PC-9 (cell line): Measurements from ENCODE around the gene INPP5A. TPM values are rescaled to one million over a fixed set of nuclear protein-coding genes. Genes with fewer than 3 reads are reported as not detected.

Experiments used
- BruUV-seq: library from RNA; stranded (reverse); fragments of 400-500 nt; replicated peaks from 2 replicates; lab custom pipeline; 2021; lab: Mats Ljungman, UMichigan
- CTCF ChIA-PET: fragments of 300-600 bp; sonication (Branson Sonifier 250); formaldehyde crosslinking; loops from one replicate; lab custom pipeline; 2022; ENCODE audit warnings: antibody characterized with exemption; lab: Charles Lee
- POLR2A ChIA-PET: fragments of 300-600 bp; sonication (Branson Sonifier 250); formaldehyde crosslinking; loops from one replicate; lab custom pipeline; 2022; ENCODE audit warnings: antibody characterized with exemption; ENCODE audit not compliant: unreplicated experiment; lab: Charles Lee
- DNase-seq, 2 experiments: peaks; one replicate each; pipeline versions ENCODE4 v3.0.0 to v3.0.0-alpha.2; 2015 to 2022; ENCODE audit warnings: mixed read lengths in 1 of 2
- H2AFZ ChIP-seq: fragments of 200-600 bp; sonication (generic); 2 replicates; pipeline ENCODE4 v1.8.1; 2017; ENCODE audit warnings: antibody characterized with exemption
- H3F3A ChIP-seq: fragments of 200-600 bp; sonication (generic); 2 replicates; pipeline ENCODE4 v1.8.1; 2017; ENCODE audit warnings: antibody characterized with exemption, mild to moderate bottlenecking, low read depth; ENCODE audit not compliant: insufficient read depth
- H3K27ac ChIP-seq: fragments of 200-600 bp; sonication (generic); 2 replicates; pipeline ENCODE4 v1.6.1; 2016; ENCODE audit warnings: mixed run types
- H3K27me3 ChIP-seq: fragments of 200-600 bp; sonication (generic); 2 replicates; pipeline ENCODE4 v1.6.1; 2016; ENCODE audit warnings: low read depth, mixed run types; ENCODE audit not compliant: insufficient read depth
- H3K36me3 ChIP-seq: fragments of 200-600 bp; sonication (generic); 2 replicates; pipeline ENCODE4 v1.6.1; 2016; ENCODE audit warnings: low read depth, mixed run types
- H3K4me1 ChIP-seq: fragments of 200-600 bp; sonication (generic); replicated peaks from 2 replicates; pipeline ENCODE4 v1.6.1; 2016; ENCODE audit warnings: mixed run types; ENCODE audit not compliant: insufficient read depth
- H3K4me2 ChIP-seq: fragments of 200-600 bp; sonication (generic); 2 replicates; pipeline ENCODE4 v1.6.1; 2017; ENCODE audit warnings: mixed run types
- H3K4me3 ChIP-seq: fragments of 200-600 bp; sonication (generic); 2 replicates; pipeline ENCODE4 v1.6.1; 2016; ENCODE audit warnings: mixed run types
- H3K79me2 ChIP-seq: fragments of 200-600 bp; sonication (generic); 2 replicates; pipeline ENCODE4 v1.6.1; 2017; ENCODE audit warnings: low read depth, mixed run types
- H3K9me2 ChIP-seq: fragments of 200-600 bp; sonication (generic); 2 replicates; pipeline ENCODE4 v1.8.1; 2017; ENCODE audit warnings: mild to moderate bottlenecking; ENCODE audit not compliant: insufficient read depth
- H3K9me3 ChIP-seq: fragments of 200-600 bp; sonication (generic); 2 replicates; pipeline ENCODE4 v1.8.1; 2016; ENCODE audit warnings: low read depth; ENCODE audit not compliant: insufficient read depth
- H4K20me1 ChIP-seq: fragments of 200-600 bp; sonication (generic); 2 replicates; pipeline ENCODE4 v1.8.1; 2017; ENCODE audit not compliant: insufficient read depth
- EZH2 ChIP-seq: fragments of 200-600 bp; sonication (generic); IDR thresholded peaks from 2 replicates; pipeline ENCODE4 v1.8.0; 2017; ENCODE audit warnings: antibody characterized with exemption, low read depth
- intact Hi-C: fragments of 100-400 bp; cut with micrococcal nuclease; formaldehyde crosslinking; loops from one replicate; pipeline ENCODE4 v1.10.0; 2022; ENCODE audit not compliant: unreplicated experiment
- total RNA-seq: library from RNA; stranded (reverse); gene quantifications from 2 replicates; pipeline ENCODE4 v1.2.3, GENCODE V29; 2021
- TF ChIP-seq, protein P1 (sequence below): fragments of 200-600 bp; sonication (generic); conservative IDR thresholded peaks from 2 replicates; pipeline ENCODE4 v1.6.1; 2017; ENCODE audit warnings: mixed run types, antibody characterized with exemption, mild to moderate bottlenecking, moderate library complexity

The INPP5A gene
- total RNA-seq, 1 experiment from 2014 or later, result 18.4 TPM

DNA sequence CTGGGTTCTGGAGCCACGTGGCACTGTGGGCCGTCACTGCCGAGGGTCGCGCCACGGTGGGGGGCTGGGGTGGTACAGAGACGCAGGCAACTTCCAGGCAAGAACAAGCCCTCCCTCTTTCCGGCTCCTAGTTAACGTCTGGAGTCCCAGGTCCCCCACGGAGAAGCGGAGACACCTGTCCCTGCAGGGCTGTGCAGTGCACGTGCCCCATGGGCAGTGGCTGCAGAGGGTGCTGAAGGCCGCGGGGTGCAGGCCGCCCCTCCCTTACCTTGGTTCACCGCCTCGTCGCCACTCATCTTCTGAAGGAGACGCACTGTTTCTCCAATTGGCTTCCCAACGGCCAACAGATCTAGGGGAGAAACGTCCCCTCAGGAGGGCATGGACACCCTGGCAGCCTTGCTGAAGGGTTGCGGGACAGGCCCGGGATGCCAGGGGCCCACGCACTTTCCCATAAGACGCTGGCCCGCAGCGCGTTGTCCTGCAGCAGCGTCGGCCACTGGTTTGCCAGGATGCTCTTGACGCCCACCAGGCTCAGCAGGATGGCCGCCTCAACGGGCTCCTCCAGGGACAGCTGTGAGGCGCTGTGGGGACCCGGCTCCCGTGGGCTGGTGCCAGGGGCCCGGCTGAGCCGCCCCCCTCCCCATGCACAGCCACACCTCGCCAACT, 272.7 kb downstream of the INPP5A start:
- Histone ChIP-seq H4K20me1 (no peaks in the 10 kb centered on the region), H3K4me3 (no peak overlapping the region), H2AFZ (no peak overlapping the region), H3K27ac (no peak overlapping the region), H3K27me3 (peaks cover 22% of the 10 kb centered on the region), H3K79me2 (no peaks in the 10 kb centered on the region), H3K4me2 (no peak overlapping the region), H3K9me2 (no peaks in the 10 kb centered on the region), H3K9me3 (no peaks in the 10 kb centered on the region), H3K36me3 (no peaks in the 10 kb centered on the region), H3F3A (no peaks in the 10 kb centered on the region), H3K4me1 (no peaks in the 10 kb centered on the region)
- no TSS peak for BruUV-seq
- intact Hi-C loops, result no loop called here
- ChIA-PET POLR2A (no interaction called here), CTCF (no interaction called here)
- DNase-seq, result no peak
- no peak for TF ChIP-seq EZH2
- TF ChIP-seq, protein P1, sequence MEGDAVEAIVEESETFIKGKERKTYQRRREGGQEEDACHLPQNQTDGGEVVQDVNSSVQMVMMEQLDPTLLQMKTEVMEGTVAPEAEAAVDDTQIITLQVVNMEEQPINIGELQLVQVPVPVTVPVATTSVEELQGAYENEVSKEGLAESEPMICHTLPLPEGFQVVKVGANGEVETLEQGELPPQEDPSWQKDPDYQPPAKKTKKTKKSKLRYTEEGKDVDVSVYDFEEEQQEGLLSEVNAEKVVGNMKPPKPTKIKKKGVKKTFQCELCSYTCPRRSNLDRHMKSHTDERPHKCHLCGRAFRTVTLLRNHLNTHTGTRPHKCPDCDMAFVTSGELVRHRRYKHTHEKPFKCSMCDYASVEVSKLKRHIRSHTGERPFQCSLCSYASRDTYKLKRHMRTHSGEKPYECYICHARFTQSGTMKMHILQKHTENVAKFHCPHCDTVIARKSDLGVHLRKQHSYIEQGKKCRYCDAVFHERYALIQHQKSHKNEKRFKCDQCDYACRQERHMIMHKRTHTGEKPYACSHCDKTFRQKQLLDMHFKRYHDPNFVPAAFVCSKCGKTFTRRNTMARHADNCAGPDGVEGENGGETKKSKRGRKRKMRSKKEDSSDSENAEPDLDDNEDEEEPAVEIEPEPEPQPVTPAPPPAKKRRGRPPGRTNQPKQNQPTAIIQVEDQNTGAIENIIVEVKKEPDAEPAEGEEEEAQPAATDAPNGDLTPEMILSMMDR, result no peak

GRCh38 chr10:132810807-132811700, 273.5 kb downstream of the INPP5A start:
- Histone ChIP-seq H3K79me2 (no peaks in the 10 kb centered on the region), H3K9me2 (no peaks in the 10 kb centered on the region), H3K27me3 (peaks cover 29% of the 10 kb centered on the region), H2AFZ (no peak overlapping the region), H3K9me3 (no peaks in the 10 kb centered on the region), H3F3A (no peaks in the 10 kb centered on the region), H3K4me1 (no peaks in the 10 kb centered on the region), H3K4me3 (no peak overlapping the region), H3K4me2 (no peak overlapping the region), H4K20me1 (no peaks in the 10 kb centered on the region), H3K36me3 (no peaks in the 10 kb centered on the region), H3K27ac (no peak overlapping the region)
- CTCF ChIA-PET, result no interaction called here
- no peak for DNase-seq
- intact Hi-C loops, result no loop called here
- TF ChIP-seq, protein P1, result no peak
- TF ChIP-seq EZH2, result no peak
- BruUV-seq, result no TSS peak
- POLR2A ChIA-PET, result no interaction called here

DNA sequence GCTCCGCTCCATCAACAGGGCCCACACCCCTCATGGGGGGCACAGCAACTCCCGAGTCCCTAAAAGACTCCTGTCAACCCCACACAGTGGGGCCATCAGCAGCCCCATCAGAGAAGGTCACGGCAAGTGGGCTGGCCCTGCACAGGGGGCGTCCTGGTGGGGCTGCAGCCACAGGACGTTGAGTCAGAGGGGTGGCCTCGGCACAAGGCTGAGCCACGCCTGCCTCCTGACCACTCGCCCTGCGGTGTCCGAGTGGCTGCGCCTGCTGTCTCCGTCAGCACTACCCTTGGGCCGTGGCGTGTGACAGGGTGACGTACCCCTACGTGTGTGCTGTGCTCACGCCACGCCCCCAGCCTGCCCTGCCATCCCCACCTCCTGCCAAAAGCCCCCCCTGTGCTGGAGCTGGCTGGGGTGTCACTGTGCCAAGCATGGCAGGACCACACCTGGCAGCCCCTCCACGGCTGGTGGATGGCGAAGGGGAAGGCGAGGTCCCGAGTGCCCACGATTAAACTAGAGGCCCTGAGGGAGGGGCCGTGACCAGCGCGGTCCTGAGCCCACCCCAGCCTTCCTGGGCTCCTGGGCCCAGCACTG, 274.4 kb downstream of the INPP5A start:
- no TSS peak for BruUV-seq
- no peaks in the 10 kb centered on the region for H3K9me3 ChIP-seq
- H3K27ac ChIP-seq, result no peak overlapping the region
- no peaks in the 10 kb centered on the region for H3K79me2 ChIP-seq
- no peaks in the 10 kb centered on the region for H3F3A ChIP-seq
- no peak for DNase-seq
- H4K20me1 ChIP-seq, result no peaks in the 10 kb centered on the region
- H3K4me3 ChIP-seq, result no peak overlapping the region
- H3K9me2 ChIP-seq, result no peaks in the 10 kb centered on the region
- intact Hi-C loops, result no loop called here
- no peaks in the 10 kb centered on the region for H3K4me1 ChIP-seq
- TF ChIP-seq, protein P1, result no peak
- no peak for TF ChIP-seq EZH2
- peaks cover 35% of the 10 kb centered on the region for H3K27me3 ChIP-seq
- ChIA-PET CTCF (no interaction called here), POLR2A (no interaction called here)
- no peak overlapping the region for H2AFZ ChIP-seq
- no peak overlapping the region for H3K4me2 ChIP-seq
- H3K36me3 ChIP-seq, result no peaks in the 10 kb centered on the region
